Embryonic facial prominence (tissue), 1 donor: ENCODE results near the gene CDC42SE1.

Experiments used
- DNase-seq: peaks from one replicate; pipeline ENCODE4 v3.0.0-alpha.2; 2016; ENCODE audit errors: extremely low spot score

Gene CDC42SE1

GRCh38 chr1:151054971-151055547 lies 4.4 kb downstream of the CDC42SE1 start:
- no peak for DNase-seq

- no peak for DNase-seq
Observed at GRCh38 chr1:151051356-151052009, 7.9 kb downstream of the CDC42SE1 start.

- no peak for DNase-seq
Observed at GRCh38 chr1:151050051-151050688, 9.3 kb downstream of the CDC42SE1 start.

- DNase-seq, result no peak
Observed at GRCh38 chr1:151049458-151049857, 10.0 kb downstream of the CDC42SE1 start.

- no peak for DNase-seq
Observed at GRCh38 chr1:151048645-151049032, 10.8 kb downstream of the CDC42SE1 start.

GRCh38 chr1:151047925-151048644 lies 11.3 kb downstream of the CDC42SE1 start:
- no peak for DNase-seq

GRCh38 chr1:151047591-151047924 lies 11.9 kb downstream of the CDC42SE1 start, which contains the start of gene C1orf56:
Gene C1orf56 (plus strand): TSS chr1:151047751. CDS start chr1:151047848, 97 bp downstream.
- no peak for DNase-seq

GRCh38 chr1:151043163-151043562 lies 16.3 kb downstream of the CDC42SE1 start:
- no peak for DNase-seq

- DNase-seq, result no peak
Observed at GRCh38 chr1:151039521-151039920, 19.9 kb downstream of the CDC42SE1 start.

GRCh38 chr1:151037032-151037431 lies 22.4 kb downstream of the CDC42SE1 start:
- DNase-seq, result no peak

GRCh38 chr1:151036356-151036755 lies 23.1 kb downstream of the CDC42SE1 start, which contains the start of gene BNIPL:
Gene BNIPL (plus strand): TSS chr1:151036586. CDS start chr1:151036726, 140 bp downstream.
- DNase-seq, result no peak

GRCh38 chr1:151035167-151035566 lies 24.3 kb downstream of the CDC42SE1 start:
- no peak for DNase-seq

- DNase-seq, result no peak
Observed at GRCh38 chr1:151032164-151032563, 27.3 kb downstream of the CDC42SE1 start.

GRCh38 chr1:151026460-151026859 lies 33.0 kb downstream of the CDC42SE1 start:
- no peak for DNase-seq

GRCh38 chr1:151024540-151025146 lies 34.8 kb downstream of the CDC42SE1 start:
- no peak for DNase-seq

GRCh38 chr1:151013518-151013917 lies 45.9 kb downstream of the CDC42SE1 start:
- no peak for DNase-seq

- no peak for DNase-seq
Observed at GRCh38 chr1:151012684-151013471, 46.5 kb downstream of the CDC42SE1 start.

GRCh38 chr1:151011154-151011850 lies 48.1 kb downstream of the CDC42SE1 start:
- no peak for DNase-seq

- DNase-seq, result no peak
Observed at GRCh38 chr1:151010346-151010726, 49.1 kb downstream of the CDC42SE1 start.

- no peak for DNase-seq
Observed at GRCh38 chr1:151009674-151010345, 49.6 kb downstream of the CDC42SE1 start.
